Mucosa of descending colon (tissue), 3 donors: ENCODE data around the gene OBP2A. TPM values are rescaled to one million over a fixed set of nuclear protein-coding genes. Genes with fewer than 3 reads are reported as not detected.

Experiments used
- ATAC-seq: fragments of 200-7000 bp; cut with Tn5 transposase; one replicate; pipeline ENCODE4 v1.9.1; 2020; ENCODE audit warnings: mild to moderate bottlenecking, moderate library complexity
- DNase-seq, 3 donors: peaks; one replicate each; pipeline ENCODE4 v3.0.0-alpha.2; 2020
- H3K36me3 ChIP-seq: fragments of 200-600 bp; one replicate; pipeline ENCODE4 v1.8.0; 2021; ENCODE audit warnings: low read depth, mild to moderate bottlenecking
- H3K4me1 ChIP-seq: fragments of 200-600 bp; one replicate; pipeline ENCODE4 v1.8.0; 2021; ENCODE audit warnings: low read depth, mild to moderate bottlenecking
- H3K4me3 ChIP-seq: fragments of 200-600 bp; one replicate; pipeline ENCODE4 v1.8.0; 2021; ENCODE audit warnings: mild to moderate bottlenecking
- H3K9me3 ChIP-seq: fragments of 200-600 bp; one replicate; pipeline ENCODE4 v1.8.0; 2021; ENCODE audit warnings: mild to moderate bottlenecking
- intact Hi-C, 2 donors: fragments of 100-400 bp; cut with DNase I in 1 of 2; cut with micrococcal nuclease in 1 of 2; formaldehyde crosslinking; loops; one replicate each; pipeline versions ENCODE4 v1.11.0 to v1.11.1; 2022; cut with DNase I, micrococcal nuclease
- total RNA-seq, 3 donors: library from RNA; stranded (reverse); fragmentation: NEBNext Ultra II Directional in 2 of 3; extraction: Animal tissue kit (Norgen Biotek cat#: 25700) in 2 of 3; gene quantifications; one replicate each; pipeline versions ENCODE4 v1.2.1 to v1.2.4, GENCODE V29; 2021 to 2023
- TF ChIP-seq, protein P1 (sequence below): fragments of 200-600 bp; IDR thresholded peaks from one replicate; pipeline ENCODE4 v1.8.0; 2022; ENCODE audit warnings: antibody characterized with exemption, mild to moderate bottlenecking
- donor health status: DM: no; HTN: no; CAD: no; lungs with moderate emphysema.
- donor health status: DM: no; HTN: no; CAD: no.
- donor health status: DM: no; HTN: yes; CAD: no.

The OBP2A gene
- total RNA-seq, 3 donors from 2014 or later = not detected

DNA sequence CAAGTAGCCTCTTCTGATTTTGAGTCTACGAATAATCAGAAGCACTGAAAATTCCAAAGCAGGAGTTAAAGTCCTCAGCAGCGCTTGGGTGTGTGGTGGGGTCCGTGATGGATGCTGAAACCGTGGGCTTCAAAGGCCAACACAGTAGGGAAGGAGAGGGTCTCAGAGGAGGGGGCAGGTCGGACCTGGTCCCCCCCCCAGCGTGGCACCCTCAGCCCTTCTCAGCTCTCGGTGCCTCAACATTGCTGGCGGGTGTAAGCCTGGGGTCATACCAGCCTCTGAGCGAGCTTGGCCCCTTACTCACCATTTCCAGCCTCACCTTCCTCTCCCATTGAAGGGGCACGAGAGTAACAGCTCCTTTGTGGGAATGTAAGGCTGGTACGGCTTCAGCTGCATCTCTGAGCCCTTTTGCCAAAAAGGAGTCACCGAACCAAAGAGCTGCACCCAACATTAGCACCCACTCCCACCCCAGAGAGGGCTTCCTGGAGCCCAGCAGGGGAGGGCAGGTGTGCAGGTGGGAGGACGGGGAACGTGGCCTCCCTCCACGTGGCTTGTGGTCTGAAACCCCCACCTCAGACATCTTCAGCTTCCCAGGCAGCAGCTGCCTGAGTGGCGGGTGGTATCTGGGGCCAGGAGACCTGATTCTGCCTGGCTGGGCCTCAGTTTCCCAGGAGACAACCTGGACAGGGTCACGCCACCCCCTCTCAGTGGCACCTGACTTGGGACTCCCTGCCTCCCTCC, 31.4 kb upstream of the OBP2A start:
- Histone ChIP-seq H3K36me3 (no peaks in the 10 kb centered on the region), H3K9me3 (no peaks in the 10 kb centered on the region), H3K4me3 (no peak overlapping the region), H3K4me1 (no peaks in the 10 kb centered on the region)
- TF ChIP-seq, protein P1, sequence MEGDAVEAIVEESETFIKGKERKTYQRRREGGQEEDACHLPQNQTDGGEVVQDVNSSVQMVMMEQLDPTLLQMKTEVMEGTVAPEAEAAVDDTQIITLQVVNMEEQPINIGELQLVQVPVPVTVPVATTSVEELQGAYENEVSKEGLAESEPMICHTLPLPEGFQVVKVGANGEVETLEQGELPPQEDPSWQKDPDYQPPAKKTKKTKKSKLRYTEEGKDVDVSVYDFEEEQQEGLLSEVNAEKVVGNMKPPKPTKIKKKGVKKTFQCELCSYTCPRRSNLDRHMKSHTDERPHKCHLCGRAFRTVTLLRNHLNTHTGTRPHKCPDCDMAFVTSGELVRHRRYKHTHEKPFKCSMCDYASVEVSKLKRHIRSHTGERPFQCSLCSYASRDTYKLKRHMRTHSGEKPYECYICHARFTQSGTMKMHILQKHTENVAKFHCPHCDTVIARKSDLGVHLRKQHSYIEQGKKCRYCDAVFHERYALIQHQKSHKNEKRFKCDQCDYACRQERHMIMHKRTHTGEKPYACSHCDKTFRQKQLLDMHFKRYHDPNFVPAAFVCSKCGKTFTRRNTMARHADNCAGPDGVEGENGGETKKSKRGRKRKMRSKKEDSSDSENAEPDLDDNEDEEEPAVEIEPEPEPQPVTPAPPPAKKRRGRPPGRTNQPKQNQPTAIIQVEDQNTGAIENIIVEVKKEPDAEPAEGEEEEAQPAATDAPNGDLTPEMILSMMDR = no peak
- DNase-seq (no peak), ATAC-seq (no peak)
- intact Hi-C loops = no loop called here

DNA sequence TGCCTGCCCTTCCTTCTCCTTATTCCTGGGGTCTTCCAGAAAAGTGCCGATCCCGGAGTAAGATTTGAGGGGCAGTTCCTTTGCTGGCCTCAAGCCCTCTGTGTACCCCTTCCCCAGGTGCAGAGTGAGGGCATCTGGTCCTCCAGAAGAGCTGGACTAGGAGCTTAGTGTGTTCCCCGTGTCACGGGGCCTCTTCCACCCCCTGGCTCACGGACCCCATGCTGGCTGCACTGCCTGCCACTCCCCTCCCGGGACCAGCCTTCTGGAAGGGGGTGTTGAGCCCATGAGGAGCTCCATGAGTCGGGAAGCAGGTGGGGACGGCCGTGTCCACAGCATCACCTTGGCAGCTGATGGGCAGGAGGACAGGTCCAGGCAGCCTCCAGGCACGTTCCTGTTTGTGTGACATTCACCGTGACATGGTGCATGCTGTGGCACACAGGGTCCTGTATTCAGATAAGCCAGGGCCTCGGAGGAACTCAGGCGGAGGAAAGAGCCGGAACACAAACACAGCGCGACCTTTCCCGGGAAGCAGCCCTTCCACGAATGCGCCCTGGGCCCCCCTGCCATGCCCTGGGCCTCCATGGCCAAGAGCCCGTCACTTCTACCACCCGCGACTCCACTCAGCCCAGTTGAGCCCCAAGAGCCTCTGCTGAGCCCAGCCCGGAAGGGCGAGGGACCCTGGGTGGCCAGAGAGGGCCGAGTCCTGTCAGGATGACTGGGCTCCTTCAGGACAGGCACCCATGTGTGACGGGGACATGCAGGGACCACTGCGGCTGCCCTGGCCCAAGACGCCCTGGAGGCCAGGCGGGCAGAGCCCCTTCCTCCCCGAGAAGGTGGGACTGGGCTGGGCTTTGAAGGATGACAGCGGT, 30.6 kb upstream of the OBP2A start:
- Histone ChIP-seq H3K9me3 (no peaks in the 10 kb centered on the region), H3K4me3 (no peak overlapping the region), H3K36me3 (no peaks in the 10 kb centered on the region), H3K4me1 (no peaks in the 10 kb centered on the region)
- DNase-seq (no peak), ATAC-seq (no peak)
- intact Hi-C loops = no loop called here
- TF ChIP-seq, protein P1 = no peak

DNA sequence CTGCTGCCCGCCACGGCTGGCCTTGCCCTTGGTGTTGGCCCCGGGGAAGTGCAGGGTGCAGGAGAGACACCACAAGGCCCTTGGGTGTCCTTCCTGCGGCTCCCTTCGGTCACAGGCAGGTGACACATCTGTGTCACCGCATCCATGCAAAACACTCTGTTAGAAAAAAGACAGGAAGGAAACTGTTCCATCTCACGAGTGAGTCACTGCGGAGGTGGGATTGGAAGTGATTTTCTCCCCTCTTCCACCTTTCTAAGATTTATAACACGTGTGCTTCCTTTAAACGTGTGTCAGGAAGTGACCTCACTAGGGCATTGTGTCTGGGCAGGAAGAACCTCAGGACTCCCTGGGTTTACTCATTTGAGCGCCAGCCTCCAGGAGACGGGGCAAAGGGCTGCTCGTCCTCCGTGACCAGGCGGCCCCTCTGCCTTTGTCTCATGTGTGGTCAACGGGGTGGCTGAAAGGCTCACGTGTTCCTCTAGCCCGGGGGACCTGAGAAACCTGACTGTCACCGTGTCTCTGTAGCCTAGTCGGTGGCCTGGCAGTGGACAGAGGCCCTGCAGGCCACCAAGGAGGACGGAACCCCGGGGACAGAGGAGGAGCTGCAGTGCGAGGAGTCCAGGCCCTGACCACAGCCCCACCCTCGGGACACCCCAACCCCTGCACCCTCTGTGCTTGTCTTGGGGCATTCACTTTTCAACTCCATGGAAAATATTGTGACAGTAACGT, 29.6 kb upstream of the OBP2A start:
- Histone ChIP-seq H3K9me3 (no peaks in the 10 kb centered on the region), H3K4me3 (no peak overlapping the region), H3K36me3 (no peaks in the 10 kb centered on the region), H3K4me1 (no peaks in the 10 kb centered on the region)
- TF ChIP-seq, protein P1 = no peak
- ATAC-seq = no peak
- intact Hi-C loops = no loop called here
- DNase-seq = no peak

DNA sequence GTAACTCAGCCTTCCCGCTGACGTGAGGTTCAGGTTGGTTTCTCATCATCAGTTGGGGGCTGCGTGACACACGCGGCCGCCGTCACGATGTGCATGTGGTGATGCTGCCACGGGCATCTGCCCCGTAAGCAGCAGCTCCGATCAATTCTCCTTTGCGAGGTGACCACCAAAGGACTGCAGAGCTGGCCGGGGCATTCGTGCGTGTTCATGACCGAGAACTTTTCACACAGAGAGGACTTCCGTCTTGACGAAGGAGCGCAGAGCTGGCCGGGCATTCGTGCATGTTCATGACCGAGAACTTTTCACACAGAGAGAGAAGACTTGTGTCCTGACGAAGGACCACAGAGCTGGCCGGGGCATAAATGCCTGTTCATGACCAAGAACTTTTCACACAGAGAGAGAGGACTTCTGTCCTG, 28.5 kb upstream of the OBP2A start:
- H3K36me3 ChIP-seq = no peaks in the 10 kb centered on the region
- no peaks in the 10 kb centered on the region for H3K4me1 ChIP-seq
- ATAC-seq = no peak
- no peak for DNase-seq
- H3K4me3 ChIP-seq = no peak overlapping the region
- intact Hi-C loops = no loop called here
- TF ChIP-seq, protein P1 = no peak
- H3K9me3 ChIP-seq = no peaks in the 10 kb centered on the region

DNA sequence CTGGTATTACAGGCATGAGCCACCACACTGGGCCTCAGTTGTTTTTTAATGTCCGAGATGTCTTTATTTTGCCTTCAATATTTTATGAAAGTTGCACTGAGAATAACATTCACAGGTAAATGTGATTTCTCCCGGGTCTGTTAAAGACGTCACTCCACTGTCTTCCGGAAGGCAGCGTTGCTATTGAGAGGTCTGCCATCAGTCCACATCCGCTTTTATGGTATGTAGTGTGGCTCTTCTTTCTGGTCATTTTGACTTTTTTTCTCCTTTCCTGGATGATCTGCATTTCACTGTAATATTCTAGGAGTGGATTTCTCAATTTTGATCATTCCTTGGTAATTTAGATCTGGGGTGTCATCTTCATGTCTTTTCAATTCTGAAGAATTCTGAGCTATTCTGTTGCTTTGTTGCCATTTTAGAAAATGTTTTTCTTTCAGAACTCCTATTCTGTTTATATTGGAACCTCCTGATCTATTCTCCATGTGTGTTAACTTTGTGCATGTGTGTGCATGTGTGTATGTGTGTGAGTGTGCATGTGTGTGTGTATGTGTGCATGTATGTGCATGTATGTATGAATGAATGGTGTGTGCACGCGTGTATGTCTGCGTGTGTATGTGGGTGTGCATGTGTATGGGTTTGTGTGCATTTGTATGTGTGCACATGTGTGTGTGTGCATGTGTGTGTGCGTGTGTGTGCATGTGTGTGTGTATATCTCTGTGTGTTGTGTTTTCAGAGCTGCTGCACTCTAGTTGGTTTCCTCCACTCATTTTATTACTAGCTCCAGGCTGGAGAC, 26.6 kb upstream of the OBP2A start:
- Histone ChIP-seq H3K36me3 (no peaks in the 10 kb centered on the region), H3K4me1 (no peaks in the 10 kb centered on the region), H3K9me3 (no peaks in the 10 kb centered on the region), H3K4me3 (no peak overlapping the region)
- no peak for ATAC-seq
- TF ChIP-seq, protein P1 = no peak
- intact Hi-C loops = no loop called here
- DNase-seq = no peak
